ENCODE measurements around the gene OASL.
"Not testable (repeated sequence)": the region's sequence is repeated elsewhere in the genome, so short reads cannot be mapped to it uniquely, and the experiment has no call there.

Gene OASL

DNA sequence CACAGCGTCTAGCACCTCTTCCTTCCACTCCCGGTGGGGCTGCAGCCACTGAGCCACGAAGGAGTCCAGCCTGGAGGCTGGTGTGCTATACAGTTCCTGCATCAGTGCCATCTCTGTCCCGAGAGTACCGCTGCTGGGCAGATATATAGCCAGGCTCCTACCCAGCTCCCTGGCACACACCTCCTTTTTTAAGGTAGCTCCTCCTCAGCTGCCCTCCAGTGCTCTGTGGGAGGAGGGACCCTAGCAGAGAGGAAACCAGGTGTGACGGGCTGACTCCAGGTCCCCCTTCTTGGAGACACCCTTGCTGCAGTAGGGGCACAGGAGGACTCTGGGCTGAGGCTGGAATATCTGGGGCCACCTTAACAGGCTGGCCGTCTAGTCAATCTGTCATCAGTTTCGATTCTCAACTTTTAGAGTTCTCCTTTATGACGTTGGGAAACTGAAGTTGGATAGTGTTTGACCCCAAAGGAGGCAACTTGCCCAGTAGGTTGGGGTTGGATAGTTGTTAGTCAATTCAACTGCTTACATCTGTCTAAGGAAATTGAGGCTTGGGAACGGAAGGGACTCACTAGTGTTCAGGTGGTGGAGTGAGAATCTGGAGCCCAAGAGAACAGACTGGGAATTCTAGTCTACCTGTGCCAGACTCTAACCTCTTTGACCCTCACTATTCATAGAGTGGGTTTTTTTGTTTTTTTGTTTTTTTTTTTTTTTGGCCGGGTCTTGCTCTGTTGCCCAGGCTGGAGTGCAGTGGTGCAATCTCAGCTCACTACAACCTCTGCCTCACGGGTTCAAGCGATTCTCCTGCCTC lies at the start of gene OASL:
Gene OASL, minus strand, starts transcription at position 386 of the 808 bp plus-strand sequence. Its CDS starts 275 bp downstream, at position 111.
- DNase-seq (ENCODE audit: low spot score): no peak

DNA sequence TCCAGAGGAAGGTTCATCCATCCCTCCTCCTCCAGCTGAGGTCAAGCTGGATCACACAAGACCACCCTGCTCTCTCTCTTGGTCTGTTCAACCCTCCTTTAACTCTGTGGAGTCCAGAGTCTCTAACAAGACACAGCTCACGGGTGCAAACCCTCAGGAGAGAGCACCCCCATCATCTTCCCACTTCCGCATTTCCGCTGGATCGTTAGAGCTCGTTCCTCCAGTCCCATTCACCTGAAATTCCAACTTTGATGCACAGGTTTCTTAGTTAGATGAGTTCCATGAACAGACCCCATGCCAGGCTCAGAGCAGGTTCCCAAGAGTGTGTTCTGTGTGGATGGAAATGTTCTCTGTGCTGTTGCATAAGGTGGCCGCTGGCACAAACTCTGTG lies 49.1 kb upstream of the OASL start:
- no peak for DNase-seq (ENCODE audit: low spot score)

GRCh38 chr12:121087467-121088194 lies 48.6 kb upstream of the OASL start:
- DNase-seq (ENCODE audit: low spot score): no peak

DNA sequence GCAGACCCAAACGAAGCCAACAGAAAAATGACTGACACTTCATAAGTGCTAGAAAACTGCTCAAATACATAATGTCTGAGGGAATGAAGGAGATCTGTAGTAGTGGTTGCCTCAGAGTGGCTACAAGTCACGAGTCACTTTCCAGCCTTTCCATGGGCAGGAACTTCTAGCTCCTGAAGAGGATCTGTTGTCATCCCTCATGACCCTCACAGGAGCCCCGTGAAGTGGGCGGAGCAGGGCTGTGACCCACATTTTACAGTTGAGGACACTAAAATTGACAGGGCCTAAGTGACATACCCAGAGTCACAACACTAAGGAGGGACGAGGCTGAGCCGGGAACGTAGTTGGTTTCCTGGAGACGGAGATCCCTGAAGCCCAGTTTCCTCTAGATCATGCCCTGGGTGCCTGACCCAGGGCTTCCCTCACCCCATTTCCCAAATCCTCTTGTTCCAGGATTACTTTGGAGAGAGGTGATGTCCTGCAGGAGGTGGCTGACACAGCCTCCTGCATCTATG lies 47.8 kb upstream of the OASL start:
- DNase-seq (ENCODE audit: low spot score): no peak

GRCh38 chr12:121085506-121086353 lies 46.7 kb upstream of the OASL start:
- no peak for DNase-seq (ENCODE audit: low spot score)

GRCh38 chr12:121085069-121085468 lies 46.0 kb upstream of the OASL start:
- DNase-seq (ENCODE audit: low spot score): no peak

DNA sequence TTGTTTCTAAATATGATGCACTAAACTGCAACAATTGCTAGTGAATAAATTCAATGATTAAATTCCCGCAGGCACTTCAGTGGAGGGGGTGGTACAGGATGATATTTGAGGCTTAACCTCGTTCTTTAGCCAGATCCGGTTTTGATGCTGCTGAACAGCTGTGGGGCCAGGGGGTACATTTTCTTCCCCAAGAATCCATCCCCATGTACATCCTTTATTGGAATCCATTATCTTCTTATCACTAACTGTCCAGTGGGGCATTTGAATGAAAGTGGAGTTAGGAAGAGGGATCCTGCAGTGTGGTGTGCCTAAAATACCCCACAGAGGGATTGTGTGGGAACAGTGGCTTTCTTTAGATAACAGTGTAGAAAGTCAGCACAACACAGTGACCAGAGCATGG lies 45.2 kb upstream of the OASL start:
- no peak for DNase-seq (ENCODE audit: low spot score)

GRCh38 chr12:121080909-121081308 lies 41.9 kb upstream of the OASL start:
- DNase-seq (ENCODE audit: low spot score): no peak

DNA sequence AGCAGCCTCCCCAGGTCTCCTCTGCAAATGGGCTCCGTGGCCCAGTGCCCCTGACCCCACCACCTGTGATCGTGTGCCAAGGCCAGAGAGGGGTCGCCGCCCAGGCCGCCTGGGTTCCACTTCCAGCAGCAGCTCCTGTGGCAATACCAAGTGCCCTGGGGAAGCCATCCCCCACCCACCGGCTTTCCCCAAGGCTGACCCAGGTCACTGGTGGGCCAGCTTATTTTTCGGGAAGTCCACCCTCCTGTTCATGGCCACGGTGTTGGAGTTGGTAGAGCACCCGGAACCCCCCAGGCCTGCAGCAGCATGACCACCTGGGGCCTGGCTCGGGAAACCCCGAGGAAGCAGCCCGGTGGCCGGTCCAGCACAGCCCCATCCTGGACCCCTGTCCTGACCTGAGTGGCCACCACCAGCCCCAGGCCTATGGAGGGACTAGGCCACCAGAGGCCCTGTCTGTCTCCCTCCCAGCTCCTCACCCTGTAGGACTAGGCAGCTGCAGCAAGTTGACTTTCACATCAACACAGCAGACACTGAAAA lies 40.8 kb upstream of the OASL start:
- DNase-seq (ENCODE audit: low spot score): no peak

- not testable (repeated sequence) for DNase-seq (ENCODE audit: low spot score)
Observed at GRCh38 chr12:121077440-121077839, 38.4 kb upstream of the OASL start.

GRCh38 chr12:121075911-121076310 lies 36.9 kb upstream of the OASL start:
- not testable (repeated sequence) for DNase-seq (ENCODE audit: low spot score)

GRCh38 chr12:121072147-121072546 lies 33.1 kb upstream of the OASL start:
- no peak for DNase-seq (ENCODE audit: low spot score)

DNA sequence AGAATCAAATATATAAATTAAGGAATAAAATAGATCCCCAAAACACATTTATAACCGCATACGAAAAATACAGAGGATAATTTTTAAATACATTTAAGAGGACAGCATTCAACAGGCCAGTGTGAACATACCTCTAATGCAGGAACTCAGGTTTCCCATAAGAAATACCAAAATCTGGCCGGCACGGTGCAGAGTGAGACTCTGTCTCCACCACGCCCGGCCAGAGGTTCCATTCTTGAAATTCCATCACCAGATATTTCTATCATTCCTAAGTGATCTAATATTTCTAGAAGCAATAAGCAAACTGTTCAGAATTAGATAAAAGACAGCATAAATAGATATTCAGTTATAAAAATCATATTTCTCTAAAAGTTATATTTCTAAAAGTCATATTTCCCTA lies 30.2 kb upstream of the OASL start:
- DNase-seq (ENCODE audit: low spot score): no peak

- no peak for DNase-seq (ENCODE audit: low spot score)
Observed at GRCh38 chr12:121065345-121065744, 26.3 kb upstream of the OASL start.

- not testable (repeated sequence) for DNase-seq (ENCODE audit: low spot score)
Observed at GRCh38 chr12:121064586-121064985, 25.5 kb upstream of the OASL start.

DNA sequence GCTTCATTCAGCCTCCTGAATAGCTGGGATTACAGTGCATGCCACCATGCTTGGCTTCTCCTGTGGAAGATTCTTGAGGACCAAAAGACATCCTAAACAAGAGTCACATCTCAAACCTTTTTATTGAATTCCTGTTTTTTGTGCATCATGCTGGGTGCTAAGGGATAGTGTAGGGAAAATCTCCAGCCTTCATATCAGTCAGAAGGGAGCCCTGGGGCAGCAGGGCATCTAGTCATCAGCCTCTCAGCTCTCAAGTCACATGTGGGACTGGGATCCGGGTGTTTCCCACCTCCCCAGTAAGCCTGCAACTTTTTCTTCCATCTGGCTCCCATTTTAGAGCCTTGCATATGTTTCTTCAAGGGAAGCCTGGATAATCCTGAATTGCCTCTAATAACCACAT lies 25.1 kb upstream of the OASL start:
- no peak for DNase-seq (ENCODE audit: low spot score)

- DNase-seq (ENCODE audit: low spot score): no peak
Observed at GRCh38 chr12:121062391-121063045, 23.5 kb upstream of the OASL start.

DNA sequence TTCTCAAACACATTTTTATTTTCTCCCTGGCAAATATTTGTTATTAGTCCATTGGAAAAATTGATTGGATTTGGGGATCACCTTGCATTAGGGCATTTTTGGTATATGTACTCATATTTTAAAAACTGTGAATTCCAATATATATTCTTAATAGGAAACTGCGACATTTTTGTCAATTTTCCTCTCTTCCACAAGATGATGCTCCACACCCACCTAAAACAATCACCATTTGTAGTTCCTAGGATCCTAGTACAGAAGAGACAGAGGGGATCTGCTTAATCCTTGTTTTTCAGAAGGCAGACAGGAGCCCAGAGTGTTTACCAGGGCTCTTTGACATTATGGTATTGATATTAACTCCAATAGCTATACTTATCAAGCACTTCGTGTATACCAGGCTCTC lies 22.8 kb upstream of the OASL start:
- peak; percentile 54 for DNase-seq (ENCODE audit: low spot score)

- no peak for DNase-seq (ENCODE audit: low spot score)
Observed at GRCh38 chr12:121060149-121061001, 21.3 kb upstream of the OASL start.
